Measurements from ENCODE around the gene ASB8. TPM values are rescaled to one million over a fixed set of nuclear protein-coding genes. Genes with fewer than 3 reads are reported as not detected.

ASB8 gene
- total RNA-seq, 1 donor from 2014 or later, result 21.7 TPM

GRCh38 chr12:48187916-48188695 is 30.8 kb upstream of the ASB8 start:
- peaks cover 25% of the 10 kb centered on the region for H3K4me1 Mint-ChIP-seq

GRCh38 chr12:48185181-48185919 is 28.0 kb upstream of the ASB8 start:
- DNase-seq (ENCODE audit: low read depth, low spot score), result peak; percentile 28
- Mint-ChIP-seq H3K36me3 (ENCODE audit: low read depth) (no peaks in the 10 kb centered on the region), H3K27ac (ENCODE audit: unreplicated experiment) (peak overlapping the region; percentile 76), H3K4me1 (peaks cover 35% of the 10 kb centered on the region), H3K4me3 (peak overlapping the region; percentile 92), H3K9me3 (no peaks in the 10 kb centered on the region), H3K27me3 (ENCODE audit: low read depth) (peaks cover 63% of the 10 kb centered on the region)
- TF ChIP-seq CTCF (conservative IDR thresholded peaks at IDR 0.05), result no peak

More at GRCh38 chr12:48187916-48188695, 30.8 kb upstream of the ASB8 start:
- no peaks in the 10 kb centered on the region for H3K36me3 Mint-ChIP-seq (ENCODE audit: low read depth)
- no peak overlapping the region for H3K4me3 Mint-ChIP-seq
- H3K27ac Mint-ChIP-seq (ENCODE audit: unreplicated experiment), result no peak overlapping the region
- no peak for TF ChIP-seq CTCF (conservative IDR thresholded peaks at IDR 0.05)
- DNase-seq (ENCODE audit: low read depth, low spot score), result no peak
- H3K9me3 Mint-ChIP-seq, result no peaks in the 10 kb centered on the region
- peaks cover 50% of the 10 kb centered on the region for H3K27me3 Mint-ChIP-seq (ENCODE audit: low read depth)

- Mint-ChIP-seq H3K27me3 (ENCODE audit: low read depth) (peaks cover 59% of the 10 kb centered on the region), H3K4me1 (peaks cover 35% of the 10 kb centered on the region), H3K4me3 (peak overlapping the region; percentile 92), H3K27ac (ENCODE audit: unreplicated experiment) (peak overlapping the region; percentile 21), H3K36me3 (ENCODE audit: low read depth) (no peaks in the 10 kb centered on the region), H3K9me3 (no peaks in the 10 kb centered on the region)
- no peak for TF ChIP-seq CTCF (conservative IDR thresholded peaks at IDR 0.05)
- peak; percentile 4 for DNase-seq (ENCODE audit: low read depth, low spot score)
These were observed 27.2 kb upstream of the ASB8 start for GRCh38 chr12:48184549-48184922.

GRCh38 chr12:48183876-48184548 is 26.7 kb upstream of the ASB8 start:
- TF ChIP-seq CTCF (conservative IDR thresholded peaks at IDR 0.05), result no peak
- Mint-ChIP-seq H3K4me1 (peaks cover 35% of the 10 kb centered on the region), H3K27me3 (ENCODE audit: low read depth) (peaks cover 56% of the 10 kb centered on the region), H3K4me3 (peak overlapping the region; percentile 92), H3K36me3 (ENCODE audit: low read depth) (no peaks in the 10 kb centered on the region), H3K27ac (ENCODE audit: unreplicated experiment) (no peak overlapping the region), H3K9me3 (no peaks in the 10 kb centered on the region)
- peak; percentile 23 for DNase-seq (ENCODE audit: low read depth, low spot score)

GRCh38 chr12:48183091-48183875 is 26.0 kb upstream of the ASB8 start, which contains the start of gene CCDC184:
CCDC184 (plus strand) TSS chr12:48183644; CDS start chr12:48184123, 479 bp downstream.
- TF ChIP-seq CTCF (conservative IDR thresholded peaks at IDR 0.05), result peak; percentile 58
- Mint-ChIP-seq H3K27ac (ENCODE audit: unreplicated experiment) (peak within 1 kb of the TSS; percentile 95), H3K4me3 (peak within 1 kb of the TSS; percentile 92), H3K9me3 (no peaks in the 10 kb centered on the region), H3K27me3 (ENCODE audit: low read depth) (peaks cover 61% of the 10 kb centered on the region), H3K36me3 (ENCODE audit: low read depth) (no peaks in the 10 kb centered on the region), H3K4me1 (peaks cover 35% of the 10 kb centered on the region)
- DNase-seq (ENCODE audit: low read depth, low spot score), result peak; percentile 70
